Ishikawa (cell line): ENCODE data around the gene HOXA10.

ENCODE experiments used
- CEBPB ChIP-seq: IDR thresholded peaks from 2 replicates; pipeline ENCODE4 v1.6.1; 2012
- CREB1 ChIP-seq: IDR thresholded peaks from 2 replicates; pipeline ENCODE4 v1.6.1; 2012; ENCODE audit warnings: low read depth
- EGR1 ChIP-seq: IDR thresholded peaks from 2 replicates; pipeline ENCODE4 v1.6.1; 2012
- EP300 ChIP-seq: IDR thresholded peaks from 2 replicates; pipeline ENCODE4 v1.6.1; 2012; ENCODE audit warnings: borderline replicate concordance
- FOXM1 ChIP-seq: IDR thresholded peaks from 2 replicates; pipeline ENCODE4 v1.6.1; 2012; ENCODE audit warnings: low read depth, borderline replicate concordance
- NFIC ChIP-seq: IDR thresholded peaks from 2 replicates; pipeline ENCODE4 v1.6.1; 2012
- RAD21 ChIP-seq: IDR thresholded peaks from 2 replicates; pipeline ENCODE4 v1.6.1; 2012; ENCODE audit warnings: low read depth
- TAF1 ChIP-seq: IDR thresholded peaks from 2 replicates; pipeline ENCODE4 v1.6.1; 2012; ENCODE audit warnings: low read depth, mild to moderate bottlenecking
- TCF12 ChIP-seq: IDR thresholded peaks from 2 replicates; pipeline ENCODE4 v1.6.1; 2012; ENCODE audit warnings: low read depth
- TEAD4 ChIP-seq: IDR thresholded peaks from 2 replicates; pipeline ENCODE4 v1.6.1; 2012
- YY1 ChIP-seq: IDR thresholded peaks from 2 replicates; pipeline ENCODE4 v1.6.1; 2012; ENCODE audit warnings: low read depth
- ZBTB7A ChIP-seq: IDR thresholded peaks from 2 replicates; pipeline ENCODE4 v1.6.1; 2012; ENCODE audit warnings: low read depth
- TF ChIP-seq, protein P1 (sequence below): IDR thresholded peaks from 2 replicates; pipeline ENCODE4 v1.6.1; 2012
- TF ChIP-seq, protein P2 (sequence below): IDR thresholded peaks from 2 replicates; pipeline ENCODE4 v1.6.1; 2012
- TF ChIP-seq, protein P3 (sequence below): IDR thresholded peaks from 2 replicates; pipeline ENCODE4 v1.6.1; 2012; ENCODE audit warnings: low read depth, mild to moderate bottlenecking

The HOXA10 gene

DNA sequence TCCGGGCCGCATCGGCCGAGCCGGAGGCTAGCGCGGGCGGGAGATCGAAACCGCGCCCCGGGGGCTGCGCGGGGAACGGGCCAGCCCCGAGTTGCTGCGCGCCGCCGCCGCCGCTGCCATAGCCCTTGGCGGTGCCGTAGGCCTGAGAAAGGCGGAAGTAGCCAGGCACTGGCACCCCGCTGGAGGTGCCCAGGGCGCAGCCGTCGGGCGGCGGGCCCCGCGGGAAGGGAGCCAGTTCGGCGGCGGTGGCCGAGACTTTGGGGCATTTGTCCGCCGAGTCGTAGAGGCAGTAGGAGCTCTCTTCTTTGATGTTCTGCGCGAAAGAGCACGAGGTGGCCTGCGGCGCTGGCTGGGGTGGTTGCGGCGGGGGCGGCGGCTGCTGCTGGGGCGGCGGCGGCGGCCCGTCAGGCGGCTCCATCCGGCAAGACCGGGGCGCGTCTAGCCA, 587 bp downstream of the HOXA10 start:
- TF ChIP-seq NFIC: peak; percentile 50
- TF ChIP-seq, protein P1, sequence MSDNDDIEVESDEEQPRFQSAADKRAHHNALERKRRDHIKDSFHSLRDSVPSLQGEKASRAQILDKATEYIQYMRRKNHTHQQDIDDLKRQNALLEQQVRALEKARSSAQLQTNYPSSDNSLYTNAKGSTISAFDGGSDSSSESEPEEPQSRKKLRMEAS: peak; percentile 71
- TF ChIP-seq ZBTB7A: no peak
- peak; percentile 62; the same call in 1 of the 2 replicates for TF ChIP-seq TAF1
- peak; percentile 35 for TF ChIP-seq EP300
- TF ChIP-seq CEBPB: no peak
- peak; percentile 58; the same call in 1 of the 2 replicates for TF ChIP-seq YY1

DNA sequence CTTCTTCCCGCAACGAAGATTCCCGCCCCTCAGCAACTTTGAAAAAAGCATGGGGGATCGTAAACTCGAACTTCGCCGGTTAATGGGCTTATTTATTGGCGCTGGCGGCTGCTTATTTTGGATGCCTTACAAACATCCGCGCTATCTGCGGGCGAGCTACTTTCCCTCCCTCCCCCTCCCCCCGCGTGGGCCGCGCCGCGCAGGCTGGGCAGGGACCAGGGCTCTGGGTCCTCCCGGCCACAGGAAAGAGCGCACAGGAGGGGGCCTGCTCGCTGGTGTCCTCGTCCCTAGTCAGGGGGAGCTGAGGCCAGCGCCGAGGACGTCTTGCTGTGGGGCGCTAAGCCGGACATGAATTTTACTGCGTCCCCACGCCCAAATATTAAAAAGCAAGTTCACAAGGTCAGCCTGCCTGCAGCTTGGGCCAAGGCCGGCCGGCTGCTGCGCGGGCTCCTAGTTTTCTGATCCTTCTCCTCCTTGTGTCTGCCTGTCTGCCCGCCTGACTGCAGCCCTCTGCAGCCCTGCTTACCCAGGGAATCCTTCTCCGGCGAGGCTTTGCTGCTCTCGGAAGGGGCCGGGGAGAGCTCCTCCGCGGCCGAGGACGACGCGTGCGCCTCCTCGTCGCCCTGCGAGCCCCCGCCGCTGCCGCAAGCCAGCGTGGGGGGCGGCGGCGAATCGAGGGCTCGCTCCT, 1.2 kb downstream of the HOXA10 start:
- TF ChIP-seq NFIC (no peak), EGR1 (peak; percentile 26; the same call in 1 of the 2 replicates), TAF1 (no peak; the same call in none of the 2 replicates)
- TF ChIP-seq, protein P1: 0 out of 2 replicates have a peak, but pooled peaks have one; percentile 4

GRCh38 chr7:27172315-27172774, 1.8 kb downstream of the HOXA10 start:
- TF ChIP-seq ZBTB7A (no peak), TAF1 (no peak), TEAD4 (no peak)
- TF ChIP-seq, protein P1: no peak

DNA sequence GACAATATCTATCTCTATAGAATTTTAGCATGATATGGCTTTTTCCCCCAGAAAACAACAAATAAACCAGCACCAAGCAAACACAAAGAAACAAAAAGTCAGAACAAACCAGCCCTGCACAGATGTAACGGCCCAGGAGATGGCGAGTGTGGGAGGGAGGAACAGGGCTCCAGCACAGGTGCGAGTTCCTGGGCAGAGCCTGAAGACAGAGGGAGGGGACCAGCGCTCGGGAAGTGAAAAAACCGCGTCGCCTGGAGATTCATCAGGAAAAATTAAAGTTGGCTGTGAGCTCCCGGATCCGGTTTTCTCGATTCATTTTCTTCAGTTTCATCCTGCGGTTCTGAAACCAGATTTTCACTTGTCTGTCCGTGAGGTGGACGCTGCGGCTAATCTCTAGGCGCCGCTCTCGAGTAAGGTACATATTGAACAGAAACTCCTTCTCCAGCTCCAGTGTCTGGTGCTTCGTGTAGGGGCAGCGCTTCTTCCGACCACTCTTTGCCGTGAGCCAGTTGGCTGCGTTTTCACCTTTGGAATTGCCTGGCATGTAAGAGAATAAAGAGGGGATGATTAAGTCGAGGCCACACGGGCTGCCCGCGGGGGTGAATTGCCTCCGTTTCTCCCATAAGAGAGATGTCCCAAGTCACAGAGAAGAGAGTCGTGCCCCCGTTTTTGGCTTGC, 2.3 kb downstream of the HOXA10 start:
- TF ChIP-seq CREB1 (no peak), NFIC (no peak), TEAD4 (no peak), RAD21 (no peak), FOXM1 (no peak), EGR1 (no peak), TCF12 (no peak)
- TF ChIP-seq, protein P1: no peak; the same call in 1 of the 2 replicates

- no peak for TF ChIP-seq FOXM1
- TF ChIP-seq TCF12: no peak
- TF ChIP-seq EGR1: no peak
- TF ChIP-seq NFIC: no peak
- TF ChIP-seq, protein P2, sequence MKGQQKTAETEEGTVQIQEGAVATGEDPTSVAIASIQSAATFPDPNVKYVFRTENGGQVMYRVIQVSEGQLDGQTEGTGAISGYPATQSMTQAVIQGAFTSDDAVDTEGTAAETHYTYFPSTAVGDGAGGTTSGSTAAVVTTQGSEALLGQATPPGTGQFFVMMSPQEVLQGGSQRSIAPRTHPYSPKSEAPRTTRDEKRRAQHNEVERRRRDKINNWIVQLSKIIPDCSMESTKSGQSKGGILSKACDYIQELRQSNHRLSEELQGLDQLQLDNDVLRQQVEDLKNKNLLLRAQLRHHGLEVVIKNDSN: no peak
- no peak for TF ChIP-seq YY1
- TF ChIP-seq, protein P3, sequence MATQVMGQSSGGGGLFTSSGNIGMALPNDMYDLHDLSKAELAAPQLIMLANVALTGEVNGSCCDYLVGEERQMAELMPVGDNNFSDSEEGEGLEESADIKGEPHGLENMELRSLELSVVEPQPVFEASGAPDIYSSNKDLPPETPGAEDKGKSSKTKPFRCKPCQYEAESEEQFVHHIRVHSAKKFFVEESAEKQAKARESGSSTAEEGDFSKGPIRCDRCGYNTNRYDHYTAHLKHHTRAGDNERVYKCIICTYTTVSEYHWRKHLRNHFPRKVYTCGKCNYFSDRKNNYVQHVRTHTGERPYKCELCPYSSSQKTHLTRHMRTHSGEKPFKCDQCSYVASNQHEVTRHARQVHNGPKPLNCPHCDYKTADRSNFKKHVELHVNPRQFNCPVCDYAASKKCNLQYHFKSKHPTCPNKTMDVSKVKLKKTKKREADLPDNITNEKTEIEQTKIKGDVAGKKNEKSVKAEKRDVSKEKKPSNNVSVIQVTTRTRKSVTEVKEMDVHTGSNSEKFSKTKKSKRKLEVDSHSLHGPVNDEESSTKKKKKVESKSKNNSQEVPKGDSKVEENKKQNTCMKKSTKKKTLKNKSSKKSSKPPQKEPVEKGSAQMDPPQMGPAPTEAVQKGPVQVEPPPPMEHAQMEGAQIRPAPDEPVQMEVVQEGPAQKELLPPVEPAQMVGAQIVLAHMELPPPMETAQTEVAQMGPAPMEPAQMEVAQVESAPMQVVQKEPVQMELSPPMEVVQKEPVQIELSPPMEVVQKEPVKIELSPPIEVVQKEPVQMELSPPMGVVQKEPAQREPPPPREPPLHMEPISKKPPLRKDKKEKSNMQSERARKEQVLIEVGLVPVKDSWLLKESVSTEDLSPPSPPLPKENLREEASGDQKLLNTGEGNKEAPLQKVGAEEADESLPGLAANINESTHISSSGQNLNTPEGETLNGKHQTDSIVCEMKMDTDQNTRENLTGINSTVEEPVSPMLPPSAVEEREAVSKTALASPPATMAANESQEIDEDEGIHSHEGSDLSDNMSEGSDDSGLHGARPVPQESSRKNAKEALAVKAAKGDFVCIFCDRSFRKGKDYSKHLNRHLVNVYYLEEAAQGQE: no peak
- no peak for TF ChIP-seq CEBPB
- no peak for TF ChIP-seq CREB1
- TF ChIP-seq TAF1: no peak
- no peak for TF ChIP-seq ZBTB7A
- no peak for TF ChIP-seq EP300
- no peak for TF ChIP-seq TEAD4
- TF ChIP-seq RAD21: no peak
- TF ChIP-seq, protein P1: no peak
These were observed 2.8 kb downstream of the HOXA10 start for GRCh38 chr7:27171325-27171636.

GRCh38 chr7:27170426-27171324, 3.4 kb downstream of the HOXA10 start:
- no peak for TF ChIP-seq RAD21
- no peak for TF ChIP-seq TEAD4
- TF ChIP-seq, protein P2: no peak
- no peak for TF ChIP-seq EGR1
- TF ChIP-seq, protein P1: no peak
- TF ChIP-seq YY1: no peak
- TF ChIP-seq EP300: no peak
- no peak for TF ChIP-seq CEBPB
- TF ChIP-seq, protein P3: no peak
- TF ChIP-seq TCF12: no peak
- TF ChIP-seq CREB1: no peak
- no peak for TF ChIP-seq FOXM1
- TF ChIP-seq NFIC: no peak
- no peak for TF ChIP-seq TAF1
- TF ChIP-seq ZBTB7A: no peak
